ENCODE results near the gene PRKAR1B.
A peak's percentile ranks its signal among the peaks of the same experiment; 100 is the strongest.

PRKAR1B gene

GRCh38 chr7:672891-673290 lies 54.2 kb downstream of the PRKAR1B start:
- no peak for TF ChIP-seq CTCF (IDR thresholded peaks at IDR 0.05; ENCODE audit: poor library complexity, severe bottlenecking)
- H3K4me1 ChIP-seq (ENCODE audit: insufficient read depth, poor library complexity, severe bottlenecking) = no peaks in the 10 kb centered on the region
- no peaks in the 10 kb centered on the region for H3K27me3 ChIP-seq (ENCODE audit: insufficient read depth, poor library complexity, severe bottlenecking)
- H3K9me3 ChIP-seq (ENCODE audit: severe bottlenecking) = no peaks in the 10 kb centered on the region
- peaks cover 15% of the 10 kb centered on the region for H3K36me3 ChIP-seq (ENCODE audit: low read depth)
- no peak overlapping the region for H3K4me3 ChIP-seq (ENCODE audit: severe bottlenecking)
- ATAC-seq (ENCODE audit: low read depth) = no peak
- no peak for DNase-seq (ENCODE audit: low spot score)
- H3K27ac ChIP-seq (ENCODE audit: poor library complexity, severe bottlenecking) = no peak overlapping the region

GRCh38 chr7:671415-672042 lies 55.6 kb downstream of the PRKAR1B start:
- H3K27ac ChIP-seq (ENCODE audit: poor library complexity, severe bottlenecking) = no peak overlapping the region
- peaks cover 12% of the 10 kb centered on the region; the same call in 1 of the 2 replicates for H3K36me3 ChIP-seq (ENCODE audit: low read depth)
- no peaks in the 10 kb centered on the region for H3K27me3 ChIP-seq (ENCODE audit: insufficient read depth, poor library complexity, severe bottlenecking)
- no peak overlapping the region for H3K4me3 ChIP-seq (ENCODE audit: severe bottlenecking)
- TF ChIP-seq CTCF (IDR thresholded peaks at IDR 0.05; ENCODE audit: poor library complexity, severe bottlenecking) = no peak
- DNase-seq (ENCODE audit: low spot score) = peak; percentile 21
- H3K9me3 ChIP-seq (ENCODE audit: severe bottlenecking) = no peaks in the 10 kb centered on the region
- H3K4me1 ChIP-seq (ENCODE audit: insufficient read depth, poor library complexity, severe bottlenecking) = no peaks in the 10 kb centered on the region
- ATAC-seq (ENCODE audit: low read depth) = no peak

- TF ChIP-seq CTCF (IDR thresholded peaks at IDR 0.05; ENCODE audit: poor library complexity, severe bottlenecking) = no peak
- Histone ChIP-seq H3K36me3 (ENCODE audit: low read depth) (peaks cover 11% of the 10 kb centered on the region; the same call in 1 of the 2 replicates), H3K27ac (ENCODE audit: poor library complexity, severe bottlenecking) (no peak overlapping the region), H3K4me1 (ENCODE audit: insufficient read depth, poor library complexity, severe bottlenecking) (no peaks in the 10 kb centered on the region), H3K9me3 (ENCODE audit: severe bottlenecking) (no peaks in the 10 kb centered on the region), H3K27me3 (ENCODE audit: insufficient read depth, poor library complexity, severe bottlenecking) (no peaks in the 10 kb centered on the region), H3K4me3 (ENCODE audit: severe bottlenecking) (no peak overlapping the region)
- ATAC-seq (ENCODE audit: low read depth) = no peak
- DNase-seq (ENCODE audit: low spot score) = peak; percentile 44
These were observed 56.3 kb downstream of the PRKAR1B start for GRCh38 chr7:670501-671390.

- no peak for ATAC-seq (ENCODE audit: low read depth)
- H3K4me1 ChIP-seq (ENCODE audit: insufficient read depth, poor library complexity, severe bottlenecking) = no peaks in the 10 kb centered on the region
- H3K27ac ChIP-seq (ENCODE audit: poor library complexity, severe bottlenecking) = no peak overlapping the region
- H3K9me3 ChIP-seq (ENCODE audit: severe bottlenecking) = no peaks in the 10 kb centered on the region
- 0 out of 2 replicates have a peak, but pooled peaks cover 5% of the 10 kb centered on the region for H3K36me3 ChIP-seq (ENCODE audit: low read depth)
- DNase-seq (ENCODE audit: low spot score) = no peak
- no peak for TF ChIP-seq CTCF (IDR thresholded peaks at IDR 0.05; ENCODE audit: poor library complexity, severe bottlenecking)
- no peak overlapping the region for H3K4me3 ChIP-seq (ENCODE audit: severe bottlenecking)
- H3K27me3 ChIP-seq (ENCODE audit: insufficient read depth, poor library complexity, severe bottlenecking) = no peaks in the 10 kb centered on the region
These were observed 58.1 kb downstream of the PRKAR1B start for GRCh38 chr7:668958-669357.

Data from RWPE2 (cell line).